ENCODE measurements around the gene MGAT3. TPM values are rescaled to one million over a fixed set of nuclear protein-coding genes. Genes with fewer than 3 reads are reported as not detected.

The MGAT3 gene
- total and polyA plus RNA-seq, 8 donors = 0.89 to 12.0 (median 1.6) TPM

- Histone ChIP-seq H3K4me1 (peaks cover 4 to 24% (median 18%) of the 10 kb centered on the region in 4 donors), H3K36me3 (no peaks in the 10 kb centered on the region), H3K27ac (peak overlapping the region in 4 of 5 donors; percentile 20 to 75 (median 60)), H3K4me3 (no peak overlapping the region), H3K27me3 (peaks cover 0 to 23% (median 12%) of the 10 kb centered on the region in 3 donors), H3K9me3 (no peaks in the 10 kb centered on the region)
- TF ChIP-seq CTCF (IDR thresholded peaks at IDR 0.05) (no peak), EP300 (IDR thresholded peaks at IDR 0.05) (no peak), POLR2AphosphoS5 (IDR thresholded peaks at IDR 0.05) (peak in 1 of 3 donors; percentile 21)
- 47 to 76% (median 65%) methylated on average over 11 to 13 of the region's 13 CpGs for WGBS, 5 donors
- intact Hi-C loops (cut with DNase I; ENCODE audit: low total_unique reads) = no loop called here
- peak in 1 of 2 donors; percentile 75 for DNase-seq
These were observed 5.8 kb downstream of the MGAT3 start for GRCh38 chr22:39462443-39463221.

- no peaks in the 10 kb centered on the region for H3K9me3 ChIP-seq
- TF ChIP-seq POLR2AphosphoS5 (IDR thresholded peaks at IDR 0.05) (no peak), EP300 (IDR thresholded peaks at IDR 0.05) (no peak), CTCF (IDR thresholded peaks at IDR 0.05) (no peak), POLR2A (IDR thresholded peaks at IDR 0.05) (no peak)
- peaks cover 0 to 18% (median 5%) of the 10 kb centered on the region in 3 donors for H3K27me3 ChIP-seq
- intact Hi-C loops (cut with DNase I; ENCODE audit: low total_unique reads) = no loop called here
- H3K27ac ChIP-seq = peak overlapping the region in 4 of 5 donors; percentile 20 to 75 (median 60)
- 87 to 98% (median 92%) methylated on average over 6 of the region's 6 CpGs for WGBS, 5 donors
- no peak overlapping the region for H3K4me3 ChIP-seq
- no peaks in the 10 kb centered on the region for H3K36me3 ChIP-seq
- no peak for DNase-seq
- H3K4me1 ChIP-seq = peaks cover 0 to 18% (median 11%) of the 10 kb centered on the region in 4 donors
These were observed 6.5 kb downstream of the MGAT3 start for GRCh38 chr22:39463277-39463676.

GRCh38 chr22:39463931-39464390, 7.1 kb downstream of the MGAT3 start:
- intact Hi-C loops (cut with DNase I; ENCODE audit: low total_unique reads) = no loop called here
- peaks cover 0 to 16% (median 11%) of the 10 kb centered on the region in 4 donors for H3K4me1 ChIP-seq
- no peak overlapping the region for H3K4me3 ChIP-seq
- H3K36me3 ChIP-seq = no peaks in the 10 kb centered on the region
- DNase-seq = no peak
- WGBS, 5 donors = 73 to 84% (median 74%) methylated on average over 10 of the region's 10 CpGs
- H3K27ac ChIP-seq = peak overlapping the region in 3 of 5 donors; percentile 51 to 75 (median 68)
- H3K9me3 ChIP-seq = no peaks in the 10 kb centered on the region
- no peak for TF ChIP-seq CTCF (IDR thresholded peaks at IDR 0.05)
- TF ChIP-seq EP300 (IDR thresholded peaks at IDR 0.05) = no peak
- no peak for TF ChIP-seq POLR2AphosphoS5 (IDR thresholded peaks at IDR 0.05)
- no peak for TF ChIP-seq POLR2A (IDR thresholded peaks at IDR 0.05)
- peaks cover 0 to 18% (median 0%) of the 10 kb centered on the region in 3 donors for H3K27me3 ChIP-seq

- peak in 1 of 2 donors; percentile 50 for DNase-seq
- peak overlapping the region in 3 of 5 donors; percentile 62 to 71 (median 62) for H3K27ac ChIP-seq
- no peak for TF ChIP-seq POLR2AphosphoS5 (IDR thresholded peaks at IDR 0.05)
- TF ChIP-seq EP300 (IDR thresholded peaks at IDR 0.05) = no peak
- no peak for TF ChIP-seq POLR2A (IDR thresholded peaks at IDR 0.05)
- TF ChIP-seq CTCF (IDR thresholded peaks at IDR 0.05) = no peak
- intact Hi-C loops (cut with DNase I; ENCODE audit: low total_unique reads) = no loop called here
- H3K27me3 ChIP-seq = peaks cover 0 to 15% (median 0%) of the 10 kb centered on the region in 3 donors
- no peaks in the 10 kb centered on the region for H3K36me3 ChIP-seq
- no peaks in the 10 kb centered on the region for H3K9me3 ChIP-seq
- WGBS, 5 donors = 71 to 76% (median 72%) methylated on average over 21 of the region's 21 CpGs
- H3K4me3 ChIP-seq = no peak overlapping the region
- H3K4me1 ChIP-seq = peaks cover 15 to 40% (median 32%) of the 10 kb centered on the region in 4 donors
These were observed 9.6 kb downstream of the MGAT3 start for GRCh38 chr22:39466228-39467006.
